ENCODE data around the gene PTPRU. TPM values are rescaled to one million over a fixed set of nuclear protein-coding genes. Genes with fewer than 3 reads are reported as not detected.

Gene PTPRU
- total RNA-seq, 1 experiment from 2014 or later, result 8.9 TPM

GRCh38 chr1:29243023-29243870, 6.9 kb downstream of the PTPRU start:
- no peak for DNase-seq (ENCODE audit: extremely low read depth, low read depth)

GRCh38 chr1:29243871-29244200, 7.5 kb downstream of the PTPRU start:
- no peak for DNase-seq (ENCODE audit: extremely low read depth, low read depth)

- DNase-seq (ENCODE audit: extremely low read depth, low read depth), result no peak
These were observed 8.9 kb downstream of the PTPRU start for GRCh38 chr1:29245261-29245660.

GRCh38 chr1:29245876-29246275, 9.6 kb downstream of the PTPRU start:
- peak; percentile 46 for DNase-seq (ENCODE audit: extremely low read depth, low read depth)

- DNase-seq (ENCODE audit: extremely low read depth, low read depth), result no peak
These were observed 10.7 kb downstream of the PTPRU start for GRCh38 chr1:29247044-29247443.

GRCh38 chr1:29247571-29248273, 11.4 kb downstream of the PTPRU start:
- DNase-seq (ENCODE audit: extremely low read depth, low read depth), result no peak

- DNase-seq (ENCODE audit: extremely low read depth, low read depth), result no peak
These were observed 12.1 kb downstream of the PTPRU start for GRCh38 chr1:29248409-29248808.

- no peak for DNase-seq (ENCODE audit: extremely low read depth, low read depth)
These were observed 12.9 kb downstream of the PTPRU start for GRCh38 chr1:29249170-29249691.

GRCh38 chr1:29249951-29250581, 13.7 kb downstream of the PTPRU start:
- no peak for DNase-seq (ENCODE audit: extremely low read depth, low read depth)

GRCh38 chr1:29251164-29252124, 15.1 kb downstream of the PTPRU start:
- DNase-seq (ENCODE audit: extremely low read depth, low read depth), result no peak

- DNase-seq (ENCODE audit: extremely low read depth, low read depth), result no peak
These were observed 16.9 kb downstream of the PTPRU start for GRCh38 chr1:29253180-29253579.

GRCh38 chr1:29254346-29254745, 18.0 kb downstream of the PTPRU start:
- DNase-seq (ENCODE audit: extremely low read depth, low read depth), result no peak

GRCh38 chr1:29255134-29255666, 18.9 kb downstream of the PTPRU start:
- no peak for DNase-seq (ENCODE audit: extremely low read depth, low read depth)

GRCh38 chr1:29256394-29256793, 20.1 kb downstream of the PTPRU start:
- no peak for DNase-seq (ENCODE audit: extremely low read depth, low read depth)

GRCh38 chr1:29256979-29257804, 20.9 kb downstream of the PTPRU start:
- no peak for DNase-seq (ENCODE audit: extremely low read depth, low read depth)

GRCh38 chr1:29258189-29258975, 22.1 kb downstream of the PTPRU start:
- no peak for DNase-seq (ENCODE audit: extremely low read depth, low read depth)

GRCh38 chr1:29258976-29259801, 22.9 kb downstream of the PTPRU start:
- DNase-seq (ENCODE audit: extremely low read depth, low read depth), result no peak
